ENCODE results near the gene RAG1. TPM values are rescaled to one million over a fixed set of nuclear protein-coding genes. Genes with fewer than 3 reads are reported as not detected.

Gene RAG1
- total RNA-seq, 2 donors from 2014 or later: 0.42 to 0.86 TPM

GRCh38 chr11:36598051-36598450 lies 30.2 kb downstream of the RAG1 start, which contains the start of gene RAG2:
TSS of gene RAG2 (minus strand) at chr11:36598236. CDS start at chr11:36594168, 4,068 bp downstream.
- Histone ChIP-seq H3K9ac (ENCODE audit: extremely low read depth, low read length, poor library complexity, severe bottlenecking) (no peak within 1 kb of the TSS), H3K27ac (ENCODE audit: low read depth, low read length) (no peak within 1 kb of the TSS), H3K4me3 (ENCODE audit: low read length) (no peak within 1 kb of the TSS), H3K27me3 (ENCODE audit: control insufficient read depth, insufficient read depth, low read length, poor library complexity, severe bottlenecking) (peaks cover 2% of the 10 kb centered on the region), H3K36me3 (ENCODE audit: control insufficient read depth, insufficient read depth, low read length) (no peaks in the 10 kb centered on the region), H3K4me1 (ENCODE audit: control insufficient read depth, insufficient read depth, low read length) (peaks cover 4% of the 10 kb centered on the region), H3K9me3 (ENCODE audit: control insufficient read depth, low read length) (no peaks in the 10 kb centered on the region)
- DNase-seq: no peak
- H3K27ac Mint-ChIP-seq: no peak within 1 kb of the TSS
- WGBS, 2 experiments (ENCODE audit: insufficient coverage in 1 of 2, insufficient read length in 1 of 2): 84 to 93% methylated on average over 2 of the region's 2 CpGs
- no peaks in the 10 kb centered on the region for H3K9me3 Mint-ChIP-seq
- H3K27me3 Mint-ChIP-seq (ENCODE audit: insufficient read depth): peaks cover 5% of the 10 kb centered on the region
- TF ChIP-seq CTCF (conservative IDR thresholded peaks at IDR 0.05): no peak
- H3K36me3 Mint-ChIP-seq (ENCODE audit: low read depth): no peaks in the 10 kb centered on the region
- no peak within 1 kb of the TSS for H3K4me3 Mint-ChIP-seq
- H3K4me1 Mint-ChIP-seq: peaks cover 4% of the 10 kb centered on the region

- no peaks in the 10 kb centered on the region for H3K9me3 ChIP-seq (ENCODE audit: control insufficient read depth, low read length)
- Mint-ChIP-seq H3K4me3 (no peak overlapping the region), H3K36me3 (ENCODE audit: low read depth) (no peaks in the 10 kb centered on the region), H3K9me3 (no peaks in the 10 kb centered on the region), H3K4me1 (no peaks in the 10 kb centered on the region), H3K27me3 (ENCODE audit: insufficient read depth) (no peaks in the 10 kb centered on the region), H3K27ac (no peak overlapping the region)
- H3K4me1 ChIP-seq (ENCODE audit: control insufficient read depth, insufficient read depth, low read length): peaks cover 1% of the 10 kb centered on the region
- DNase-seq: peak; percentile 71
- WGBS, 2 experiments (ENCODE audit: insufficient coverage in 1 of 2, insufficient read length in 1 of 2): 70 to 88% methylated on average over 1 to 7 of the region's 7 CpGs
- H3K4me3 ChIP-seq (ENCODE audit: low read length): no peak overlapping the region
- no peak overlapping the region for H3K27ac ChIP-seq (ENCODE audit: low read depth, low read length)
- no peak overlapping the region for H3K9ac ChIP-seq (ENCODE audit: extremely low read depth, low read length, poor library complexity, severe bottlenecking)
- no peaks in the 10 kb centered on the region for H3K36me3 ChIP-seq (ENCODE audit: control insufficient read depth, insufficient read depth, low read length)
- no peak for TF ChIP-seq CTCF (conservative IDR thresholded peaks at IDR 0.05)
- H3K27me3 ChIP-seq (ENCODE audit: control insufficient read depth, insufficient read depth, low read length, poor library complexity, severe bottlenecking): no peaks in the 10 kb centered on the region
Observed at GRCh38 chr11:36600180-36600579, 32.4 kb downstream of the RAG1 start.

- H3K9me3 Mint-ChIP-seq: no peaks in the 10 kb centered on the region
- DNase-seq: no peak
- H3K27me3 Mint-ChIP-seq (ENCODE audit: insufficient read depth): no peaks in the 10 kb centered on the region
- H3K4me3 Mint-ChIP-seq: no peak overlapping the region
- no peak overlapping the region for H3K27ac Mint-ChIP-seq
- Histone ChIP-seq H3K4me3 (ENCODE audit: low read length) (no peak overlapping the region), H3K4me1 (ENCODE audit: control insufficient read depth, insufficient read depth, low read length) (no peaks in the 10 kb centered on the region), H3K36me3 (ENCODE audit: control insufficient read depth, insufficient read depth, low read length) (no peaks in the 10 kb centered on the region), H3K9ac (ENCODE audit: extremely low read depth, low read length, poor library complexity, severe bottlenecking) (no peak overlapping the region), H3K27me3 (ENCODE audit: control insufficient read depth, insufficient read depth, low read length, poor library complexity, severe bottlenecking) (no peaks in the 10 kb centered on the region), H3K27ac (ENCODE audit: low read depth, low read length) (no peak overlapping the region), H3K9me3 (ENCODE audit: control insufficient read depth, low read length) (no peaks in the 10 kb centered on the region)
- H3K36me3 Mint-ChIP-seq (ENCODE audit: low read depth): no peaks in the 10 kb centered on the region
- 96% methylated on average over 2 of the region's 2 CpGs for WGBS, 2 experiments (ENCODE audit: insufficient coverage in 1 of 2, insufficient read length in 1 of 2)
- no peak for TF ChIP-seq CTCF (conservative IDR thresholded peaks at IDR 0.05)
- peaks cover 4% of the 10 kb centered on the region for H3K4me1 Mint-ChIP-seq
Observed at GRCh38 chr11:36601155-36601554, 33.3 kb downstream of the RAG1 start.
